Fibroblast of lung (primary cell): ENCODE results near the gene QSOX2. TPM values are rescaled to one million over a fixed set of nuclear protein-coding genes. Genes with fewer than 3 reads are reported as not detected.

Experiments used
- DNase-seq, 2 donors: peaks; one replicate each; pipeline versions ENCODE4 v3.0.0 to v3.0.0-alpha.2; 2010; ENCODE audit warnings: low read depth in 2 of 2
- H2AFZ ChIP-seq: 2 replicates; pipeline ENCODE4 v1.5.1; 2012; ENCODE audit warnings: low read length, control low read depth, inconsistent platforms
- H3K27ac ChIP-seq: 2 replicates; pipeline ENCODE4 v1.5.1; 2011; ENCODE audit warnings: low read length, control low read depth; ENCODE audit not compliant: insufficient read depth
- H3K27me3 ChIP-seq: 2 replicates; pipeline ENCODE4 v1.5.1; 2011; ENCODE audit warnings: mild to moderate bottlenecking, low read length; ENCODE audit not compliant: control insufficient read depth, insufficient read depth
- H3K36me3 ChIP-seq: 2 replicates; pipeline ENCODE4 v1.5.1; 2011; ENCODE audit warnings: low read length; ENCODE audit not compliant: control insufficient read depth, insufficient read depth
- H3K4me1 ChIP-seq: 2 replicates; pipeline ENCODE4 v1.5.1; 2011; ENCODE audit warnings: low read length; ENCODE audit not compliant: control insufficient read depth, insufficient read depth; ENCODE audit errors: extremely low read depth
- H3K4me2 ChIP-seq: 2 replicates; pipeline ENCODE4 v1.5.1; 2011; ENCODE audit warnings: low read length, control low read depth; ENCODE audit not compliant: insufficient read depth; ENCODE audit errors: extremely low read depth
- H3K4me3 ChIP-seq, 4 experiments: fragments of 200-600 bp in 1 of 4; sonication (generic) in 1 of 4; replicated peaks in 1 of 4; 2 replicates each; pipeline ENCODE4 v1.5.1; 2011 to 2016; ENCODE audit warnings: low read length in 4 of 4, low read depth in 3 of 4, mild to moderate bottlenecking in 3 of 4, control low read depth in 2 of 4, inconsistent platforms in 1 of 4, mixed read lengths in 1 of 4; ENCODE audit not compliant: insufficient read depth in 1 of 4; ENCODE audit errors: control extremely low read depth in 1 of 4
- H3K79me2 ChIP-seq: 2 replicates; pipeline ENCODE4 v1.5.1; 2012; ENCODE audit warnings: mild to moderate bottlenecking, low read length, inconsistent platforms; ENCODE audit not compliant: control insufficient read depth, insufficient read depth
- H3K9ac ChIP-seq: 2 replicates; pipeline ENCODE4 v1.5.1; 2011; ENCODE audit warnings: mild to moderate bottlenecking, low read length, control low read depth; ENCODE audit not compliant: insufficient read depth
- H3K9me3 ChIP-seq: 2 replicates; pipeline ENCODE4 v1.5.1; 2012; ENCODE audit warnings: low read depth, low read length; ENCODE audit not compliant: control insufficient read depth, insufficient read depth
- H4K20me1 ChIP-seq: 2 replicates; pipeline ENCODE4 v1.5.1; 2011; ENCODE audit warnings: low read length; ENCODE audit not compliant: control insufficient read depth, insufficient read depth; ENCODE audit errors: extremely low read depth
- EZH2 ChIP-seq: IDR thresholded peaks from 2 replicates; pipeline ENCODE4 v1.5.1; 2012; ENCODE audit warnings: low read length, control low read depth, mild to moderate bottlenecking; ENCODE audit errors: missing control alignments
- polyA plus RNA-seq, 2 donors: library from polyadenylated mRNA; depleted of rRNA in 1 of 2; stranded (reverse) in 1 of 2; unstranded in 1 of 2; fragments of >200 nt; gene quantifications; 2 replicates each; pipeline ENCODE4 v1.2.1, GENCODE V29; 2011 to 2012; ENCODE audit warnings: missing spikeins in 1 of 2
- total RNA-seq: library from RNA; depleted of rRNA; stranded (reverse); fragments of >200 nt; gene quantifications from 2 replicates; pipeline ENCODE4 v1.2.1, GENCODE V29; 2014
- TF ChIP-seq, protein P1 (sequence below), 2 donors: IDR thresholded peaks in 1 of 2; conservative IDR thresholded peaks in 1 of 2; 1 replicate in 1 of 2; 2 replicates in 1 of 2; pipeline ENCODE4 v1.5.1; 2011 to 2012; ENCODE audit warnings: low read length in 2 of 2, control low read depth in 1 of 2, inconsistent platforms in 1 of 2, low read depth in 1 of 2, mild to moderate bottlenecking in 1 of 2

QSOX2 gene
- total and polyA plus RNA-seq, 2 donors (not counting 1 experiment from before 2014, with no cell fraction given), result 7.8 to 13.2 TPM

DNA sequence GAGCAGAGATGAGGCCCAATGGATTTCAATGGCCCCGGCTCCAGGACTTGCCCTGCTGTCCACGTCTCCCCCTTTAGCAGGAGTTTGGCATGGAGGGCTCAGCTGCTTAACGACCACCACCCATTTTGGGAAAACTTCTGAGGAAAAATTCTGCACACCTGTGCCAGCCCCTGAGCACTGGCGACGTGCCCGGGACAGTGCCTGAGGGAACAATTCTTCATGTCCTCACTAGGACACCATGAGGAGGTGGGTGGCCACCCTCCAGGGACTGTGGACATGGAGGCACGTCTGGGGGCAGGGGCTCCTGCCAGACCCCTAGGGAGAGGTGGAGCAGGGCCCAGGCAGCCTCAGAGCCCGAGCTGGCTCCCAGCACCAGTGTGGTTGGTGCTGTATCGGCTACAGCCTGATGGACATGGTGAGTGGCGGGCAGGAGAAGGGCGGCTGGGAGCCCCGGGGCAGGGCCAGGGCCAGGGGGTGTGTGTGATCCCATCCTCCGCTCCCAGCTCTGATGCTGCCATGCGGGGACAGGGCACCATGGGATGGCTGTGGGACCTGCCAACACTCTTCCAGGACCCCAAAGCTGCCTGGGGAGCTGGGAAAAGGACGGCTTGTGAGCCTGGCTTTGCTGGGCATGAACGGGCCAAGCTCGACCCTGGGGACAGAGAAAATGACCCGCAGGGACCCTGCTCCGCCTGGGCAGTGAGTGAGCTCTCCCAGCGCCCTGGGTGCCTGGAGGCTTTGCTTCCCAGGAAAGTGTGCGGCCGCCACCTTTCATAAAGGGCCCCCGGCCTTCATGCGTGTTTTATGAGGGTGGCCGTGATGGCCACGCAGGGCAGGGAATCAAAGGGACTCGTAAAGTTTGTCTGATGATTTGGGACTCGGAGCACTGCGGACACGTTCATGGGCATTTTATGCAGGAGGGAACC lies 3.6 kb upstream of the QSOX2 start:
- no peaks in the 10 kb centered on the region for H4K20me1 ChIP-seq
- no peaks in the 10 kb centered on the region for H3K9me3 ChIP-seq
- no peak overlapping the region for H3K27ac ChIP-seq
- H3K27me3 ChIP-seq, result peaks cover 13% of the 10 kb centered on the region
- no peak overlapping the region for H3K4me2 ChIP-seq
- TF ChIP-seq, protein P1, sequence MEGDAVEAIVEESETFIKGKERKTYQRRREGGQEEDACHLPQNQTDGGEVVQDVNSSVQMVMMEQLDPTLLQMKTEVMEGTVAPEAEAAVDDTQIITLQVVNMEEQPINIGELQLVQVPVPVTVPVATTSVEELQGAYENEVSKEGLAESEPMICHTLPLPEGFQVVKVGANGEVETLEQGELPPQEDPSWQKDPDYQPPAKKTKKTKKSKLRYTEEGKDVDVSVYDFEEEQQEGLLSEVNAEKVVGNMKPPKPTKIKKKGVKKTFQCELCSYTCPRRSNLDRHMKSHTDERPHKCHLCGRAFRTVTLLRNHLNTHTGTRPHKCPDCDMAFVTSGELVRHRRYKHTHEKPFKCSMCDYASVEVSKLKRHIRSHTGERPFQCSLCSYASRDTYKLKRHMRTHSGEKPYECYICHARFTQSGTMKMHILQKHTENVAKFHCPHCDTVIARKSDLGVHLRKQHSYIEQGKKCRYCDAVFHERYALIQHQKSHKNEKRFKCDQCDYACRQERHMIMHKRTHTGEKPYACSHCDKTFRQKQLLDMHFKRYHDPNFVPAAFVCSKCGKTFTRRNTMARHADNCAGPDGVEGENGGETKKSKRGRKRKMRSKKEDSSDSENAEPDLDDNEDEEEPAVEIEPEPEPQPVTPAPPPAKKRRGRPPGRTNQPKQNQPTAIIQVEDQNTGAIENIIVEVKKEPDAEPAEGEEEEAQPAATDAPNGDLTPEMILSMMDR (conservative IDR thresholded peaks at IDR 0.05 in 1 of 2, IDR thresholded peaks at IDR 0.05 in 1 of 2; ENCODE audit: low read depth in 1 of 2, low read length in 2 of 2), result no peak
- TF ChIP-seq EZH2, result no peak
- H3K4me1 ChIP-seq, result peaks cover 4% of the 10 kb centered on the region
- no peak overlapping the region for H3K4me3 ChIP-seq
- no peak overlapping the region for H2AFZ ChIP-seq
- no peak overlapping the region for H3K9ac ChIP-seq
- DNase-seq, result no peak
- peaks cover 9% of the 10 kb centered on the region for H3K79me2 ChIP-seq
- no peaks in the 10 kb centered on the region for H3K36me3 ChIP-seq

DNA sequence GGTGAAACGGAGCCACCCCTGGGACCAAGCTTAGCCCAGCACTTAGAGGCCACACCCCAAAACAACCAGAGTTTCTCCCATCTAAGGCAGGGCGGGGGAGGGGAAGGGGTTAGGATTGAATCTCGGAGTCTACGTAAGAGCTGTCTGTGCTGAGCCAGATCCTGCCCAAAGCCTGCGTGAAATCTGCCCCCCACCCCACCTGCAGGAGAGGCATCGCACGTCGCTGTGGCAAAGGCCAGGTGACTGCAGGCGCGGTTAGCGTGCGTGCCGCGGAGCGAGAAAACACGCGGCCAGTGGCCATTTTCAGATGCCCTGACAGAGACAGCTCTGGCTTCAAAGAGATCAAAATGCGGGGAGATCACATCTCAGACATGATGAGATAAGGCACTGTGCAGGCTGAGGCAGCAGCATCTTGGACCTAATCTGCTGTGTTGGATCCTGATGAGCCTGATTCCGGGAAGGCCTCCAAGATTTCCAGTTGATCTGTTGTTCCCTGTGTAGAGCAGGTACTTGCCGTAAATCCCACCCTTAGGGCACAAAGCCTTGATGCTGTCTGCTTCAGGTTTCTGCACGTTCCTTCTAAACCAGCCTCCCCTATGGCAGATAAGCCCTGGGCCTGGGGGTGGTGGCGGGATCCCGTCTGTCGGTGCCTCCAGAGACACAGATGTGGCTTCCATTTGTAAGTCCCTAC lies 2.5 kb upstream of the QSOX2 start:
- Histone ChIP-seq H3K27me3 (peaks cover 13% of the 10 kb centered on the region), H3K4me1 (peaks cover 4% of the 10 kb centered on the region), H3K4me3 (no peak overlapping the region), H3K9ac (no peak overlapping the region), H4K20me1 (no peaks in the 10 kb centered on the region), H3K9me3 (no peaks in the 10 kb centered on the region), H3K4me2 (no peak overlapping the region), H3K79me2 (peaks cover 12% of the 10 kb centered on the region), H2AFZ (no peak overlapping the region), H3K36me3 (no peaks in the 10 kb centered on the region), H3K27ac (no peak overlapping the region)
- DNase-seq, result no peak
- no peak for TF ChIP-seq EZH2
- TF ChIP-seq, protein P1 (conservative IDR thresholded peaks at IDR 0.05 in 1 of 2, IDR thresholded peaks at IDR 0.05 in 1 of 2; ENCODE audit: low read depth in 1 of 2, low read length in 2 of 2), result no peak

DNA sequence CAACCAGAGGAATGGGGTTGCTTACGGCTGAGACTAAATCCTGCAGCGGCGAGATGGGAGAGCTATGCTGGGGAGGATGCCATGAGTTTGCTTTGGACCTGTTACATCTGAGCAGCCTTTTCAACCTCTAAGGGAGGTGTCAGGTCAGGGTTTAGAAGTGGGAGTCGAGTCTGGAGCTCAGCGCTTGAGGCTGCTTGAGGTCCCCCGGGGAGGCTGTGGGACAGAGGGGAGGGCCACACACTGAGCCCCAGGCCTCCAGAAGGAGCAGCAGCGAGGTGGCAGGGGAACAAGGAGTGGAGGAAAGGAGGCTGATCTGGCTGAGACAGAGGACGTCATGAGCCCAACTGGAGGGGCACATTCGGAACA lies 1.9 kb upstream of the QSOX2 start:
- H3K4me2 ChIP-seq, result no peak overlapping the region
- no peak for DNase-seq
- no peak overlapping the region for H3K27ac ChIP-seq
- H3K4me3 ChIP-seq, result no peak overlapping the region
- peaks cover 12% of the 10 kb centered on the region for H3K79me2 ChIP-seq
- H3K36me3 ChIP-seq, result no peaks in the 10 kb centered on the region
- no peak overlapping the region for H2AFZ ChIP-seq
- TF ChIP-seq EZH2, result no peak
- TF ChIP-seq, protein P1 (conservative IDR thresholded peaks at IDR 0.05 in 1 of 2, IDR thresholded peaks at IDR 0.05 in 1 of 2; ENCODE audit: low read depth in 1 of 2, low read length in 2 of 2), result no peak
- H4K20me1 ChIP-seq, result no peaks in the 10 kb centered on the region
- H3K9me3 ChIP-seq, result no peaks in the 10 kb centered on the region
- peaks cover 13% of the 10 kb centered on the region for H3K27me3 ChIP-seq
- H3K9ac ChIP-seq, result no peak overlapping the region
- peaks cover 4% of the 10 kb centered on the region for H3K4me1 ChIP-seq
